Hepatocyte (in vitro differentiated cells): ENCODE results near the gene SLC15A3.

Experiments used
- EZH2 ChIP-seq: fragments of 200-600 bp; sonication (generic); IDR thresholded peaks from 2 replicates; pipeline ENCODE4 v1.6.1; 2016; ENCODE audit warnings: antibody characterized with exemption, mild to moderate bottlenecking, borderline replicate concordance
- TF ChIP-seq, protein P1 (sequence below): fragments of 200-600 bp; sonication (generic); IDR thresholded peaks from 2 replicates; pipeline ENCODE4 v1.5.1; 2016; ENCODE audit warnings: antibody characterized with exemption, mild to moderate bottlenecking; ENCODE audit not compliant: poor library complexity

DNA sequence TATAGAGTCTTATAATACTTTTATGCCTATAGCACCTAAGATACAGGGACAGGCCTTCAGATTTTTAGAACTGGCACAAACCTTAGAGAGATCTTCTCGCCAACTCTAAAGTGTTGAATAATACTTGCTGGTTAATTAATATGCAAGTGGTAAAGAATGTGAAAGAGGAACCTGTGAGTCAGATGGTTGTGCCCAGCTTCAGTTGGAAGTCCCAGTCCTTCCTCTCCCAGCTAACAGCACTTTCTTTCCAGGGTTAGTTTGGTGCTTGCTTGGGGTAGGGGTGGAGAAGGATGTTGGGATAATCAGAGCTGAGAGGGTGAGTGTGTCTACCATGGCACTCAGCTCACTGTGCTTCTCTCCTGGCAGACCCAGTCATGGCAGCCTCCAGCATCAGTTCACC lies 32.7 kb downstream of the SLC15A3 start:
- TF ChIP-seq, protein P1, sequence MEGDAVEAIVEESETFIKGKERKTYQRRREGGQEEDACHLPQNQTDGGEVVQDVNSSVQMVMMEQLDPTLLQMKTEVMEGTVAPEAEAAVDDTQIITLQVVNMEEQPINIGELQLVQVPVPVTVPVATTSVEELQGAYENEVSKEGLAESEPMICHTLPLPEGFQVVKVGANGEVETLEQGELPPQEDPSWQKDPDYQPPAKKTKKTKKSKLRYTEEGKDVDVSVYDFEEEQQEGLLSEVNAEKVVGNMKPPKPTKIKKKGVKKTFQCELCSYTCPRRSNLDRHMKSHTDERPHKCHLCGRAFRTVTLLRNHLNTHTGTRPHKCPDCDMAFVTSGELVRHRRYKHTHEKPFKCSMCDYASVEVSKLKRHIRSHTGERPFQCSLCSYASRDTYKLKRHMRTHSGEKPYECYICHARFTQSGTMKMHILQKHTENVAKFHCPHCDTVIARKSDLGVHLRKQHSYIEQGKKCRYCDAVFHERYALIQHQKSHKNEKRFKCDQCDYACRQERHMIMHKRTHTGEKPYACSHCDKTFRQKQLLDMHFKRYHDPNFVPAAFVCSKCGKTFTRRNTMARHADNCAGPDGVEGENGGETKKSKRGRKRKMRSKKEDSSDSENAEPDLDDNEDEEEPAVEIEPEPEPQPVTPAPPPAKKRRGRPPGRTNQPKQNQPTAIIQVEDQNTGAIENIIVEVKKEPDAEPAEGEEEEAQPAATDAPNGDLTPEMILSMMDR: no peak
- no peak for TF ChIP-seq EZH2
